ENCODE results near the gene ZNF549. TPM values are rescaled to one million over a fixed set of nuclear protein-coding genes. Genes with fewer than 3 reads are reported as not detected.

ZNF549 gene
- total RNA-seq, 1 experiment from 2014 or later, result 5.0 TPM

DNA sequence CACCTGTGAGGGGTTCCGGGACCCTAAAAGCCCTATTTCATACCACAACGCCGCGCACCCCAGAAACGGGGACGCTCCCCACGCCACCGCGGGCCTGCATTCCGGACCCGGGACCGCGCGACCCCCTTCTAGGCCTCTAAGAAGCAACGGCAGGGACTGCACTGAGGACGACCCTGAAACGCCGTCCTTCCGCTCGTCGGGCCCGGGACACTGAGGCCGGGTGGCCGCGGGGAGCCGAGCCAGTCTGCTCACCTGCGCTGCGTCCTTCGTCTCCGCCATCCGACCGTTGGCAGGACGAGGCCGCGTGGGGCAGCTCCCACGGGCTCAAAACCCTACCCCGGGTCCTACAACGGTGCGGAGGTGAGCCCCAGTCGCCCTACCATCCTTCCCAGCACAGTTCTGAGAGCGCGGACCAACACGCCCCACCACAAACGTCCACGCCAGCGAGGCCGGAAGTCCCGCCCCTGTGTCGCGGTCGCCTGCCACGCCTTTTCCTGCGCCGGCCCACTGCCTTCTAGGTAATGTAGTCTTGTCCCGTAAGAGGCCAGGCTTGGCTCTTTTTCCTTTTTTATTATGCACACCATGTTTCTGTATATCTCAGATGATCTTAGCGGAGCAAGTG, 32.4 kb downstream of the ZNF549 start, which contains the start of gene ZNF550:
ZNF550 (minus strand) TSS at position 460 of the 622 bp plus-strand sequence; CDS start at position 279, 181 bp downstream.
- H4K20me1 ChIP-seq (ENCODE audit: low read length), result no peaks in the 10 kb centered on the region
- ChIA-PET POLR2A (ENCODE audit: unreplicated experiment) (interaction anchor here (0.5 kb wide), 1 partner anchor 331 kb away, joined by 7 read pairs; no protein-coding TSS in a partner anchor), CTCF (no interaction called here)
- peak within 1 kb of the TSS; percentile 91 for H3K9ac ChIP-seq (ENCODE audit: low read length)
- peaks cover 9% of the 10 kb centered on the region; the same call in 1 of the 2 replicates for H3K4me1 ChIP-seq (ENCODE audit: insufficient read depth, low read length)
- H3K79me2 ChIP-seq (ENCODE audit: low read length), result peaks cover 21% of the 10 kb centered on the region
- H3K9me2 ChIP-seq (replicated peaks; ENCODE audit: low read length), result no peaks in the 10 kb centered on the region
- ATAC-seq (peak; percentile 99), DNase-seq (peak; percentile 88)
- intact Hi-C loops (cut with micrococcal nuclease), result loop anchor here (1.0 kb wide), 1 partner anchor 19 kb away; the partner anchor contains the start of gene ZNF416
- peak within 1 kb of the TSS; percentile 60 for H3K27ac ChIP-seq (ENCODE audit: low read length)
- peak within 1 kb of the TSS; percentile 93 for H2AFZ ChIP-seq (ENCODE audit: low read length)
- H3K4me2 ChIP-seq (ENCODE audit: low read length), result peak within 1 kb of the TSS; percentile 87
- BruUV-seq (replicated peaks), result TSS peak; percentile 69
- H3F3A ChIP-seq (ENCODE audit: low read length, unreplicated experiment), result no peaks in the 10 kb centered on the region
- peaks cover 26% of the 10 kb centered on the region for H3K36me3 ChIP-seq (ENCODE audit: low read depth, low read length)
- H3K4me3 ChIP-seq (ENCODE audit: low read length), result peak within 1 kb of the TSS; percentile 96
- H3K27me3 ChIP-seq (ENCODE audit: low read length), result no peaks in the 10 kb centered on the region
- peaks cover 46% of the 10 kb centered on the region for H3K9me3 ChIP-seq (ENCODE audit: low read length)
- TF ChIP-seq EZH2 (IDR thresholded peaks at IDR 0.05; ENCODE audit: low read length, unreplicated experiment), result no peak
- TF ChIP-seq EZH2phosphoT487 (IDR thresholded peaks at IDR 0.05; ENCODE audit: borderline replicate concordance, low read length), result no peak
- TF ChIP-seq, protein P1, sequence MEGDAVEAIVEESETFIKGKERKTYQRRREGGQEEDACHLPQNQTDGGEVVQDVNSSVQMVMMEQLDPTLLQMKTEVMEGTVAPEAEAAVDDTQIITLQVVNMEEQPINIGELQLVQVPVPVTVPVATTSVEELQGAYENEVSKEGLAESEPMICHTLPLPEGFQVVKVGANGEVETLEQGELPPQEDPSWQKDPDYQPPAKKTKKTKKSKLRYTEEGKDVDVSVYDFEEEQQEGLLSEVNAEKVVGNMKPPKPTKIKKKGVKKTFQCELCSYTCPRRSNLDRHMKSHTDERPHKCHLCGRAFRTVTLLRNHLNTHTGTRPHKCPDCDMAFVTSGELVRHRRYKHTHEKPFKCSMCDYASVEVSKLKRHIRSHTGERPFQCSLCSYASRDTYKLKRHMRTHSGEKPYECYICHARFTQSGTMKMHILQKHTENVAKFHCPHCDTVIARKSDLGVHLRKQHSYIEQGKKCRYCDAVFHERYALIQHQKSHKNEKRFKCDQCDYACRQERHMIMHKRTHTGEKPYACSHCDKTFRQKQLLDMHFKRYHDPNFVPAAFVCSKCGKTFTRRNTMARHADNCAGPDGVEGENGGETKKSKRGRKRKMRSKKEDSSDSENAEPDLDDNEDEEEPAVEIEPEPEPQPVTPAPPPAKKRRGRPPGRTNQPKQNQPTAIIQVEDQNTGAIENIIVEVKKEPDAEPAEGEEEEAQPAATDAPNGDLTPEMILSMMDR (conservative IDR thresholded peaks at IDR 0.05; ENCODE audit: low read depth, low read length), result no peak

DNA sequence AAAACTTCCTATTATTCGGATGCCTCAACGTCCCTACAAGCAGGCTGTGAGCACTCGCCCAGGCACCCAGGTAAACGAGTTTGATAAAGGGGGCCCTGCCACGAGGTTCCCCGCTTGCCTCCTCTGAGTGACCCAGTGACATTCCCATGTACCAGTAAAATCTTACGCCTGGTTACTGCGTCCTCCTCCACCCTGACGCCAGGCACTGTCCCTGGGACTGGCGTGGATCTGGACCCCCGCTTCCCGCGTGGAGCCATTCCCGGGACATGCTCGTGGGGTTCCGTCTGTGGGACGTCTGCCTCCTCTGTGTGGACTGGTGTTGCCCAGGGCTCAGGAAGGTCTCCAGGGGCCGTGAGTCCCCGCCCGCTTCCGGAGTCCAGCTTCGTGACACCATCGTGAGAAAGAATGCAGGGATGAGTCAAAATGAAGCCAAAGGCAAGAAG, 32.9 kb downstream of the ZNF549 start:
- peaks cover 21% of the 10 kb centered on the region for H3K36me3 ChIP-seq (ENCODE audit: low read depth, low read length)
- H3K27me3 ChIP-seq (ENCODE audit: low read length), result no peaks in the 10 kb centered on the region
- H3K27ac ChIP-seq (ENCODE audit: low read length), result peak overlapping the region; percentile 60
- no TSS peak for BruUV-seq (replicated peaks)
- H3K9ac ChIP-seq (ENCODE audit: low read length), result peak overlapping the region; percentile 91; the same call in 1 of the 2 replicates
- H3K4me3 ChIP-seq (ENCODE audit: low read length), result peak overlapping the region; percentile 96
- no peaks in the 10 kb centered on the region for H3K9me2 ChIP-seq (replicated peaks; ENCODE audit: low read length)
- peaks cover 21% of the 10 kb centered on the region for H3K79me2 ChIP-seq (ENCODE audit: low read length)
- TF ChIP-seq EZH2phosphoT487 (IDR thresholded peaks at IDR 0.05; ENCODE audit: borderline replicate concordance, low read length) (no peak), EZH2 (IDR thresholded peaks at IDR 0.05; ENCODE audit: low read length, unreplicated experiment) (no peak)
- TF ChIP-seq, protein P1 (conservative IDR thresholded peaks at IDR 0.05; ENCODE audit: low read depth, low read length), result no peak
- H3K4me1 ChIP-seq (ENCODE audit: insufficient read depth, low read length), result peaks cover 9% of the 10 kb centered on the region; the same call in 1 of the 2 replicates
- ChIA-PET CTCF (no interaction called here), POLR2A (ENCODE audit: unreplicated experiment) (no interaction called here)
- peak overlapping the region; percentile 87 for H3K4me2 ChIP-seq (ENCODE audit: low read length)
- DNase-seq (peak; percentile 55), ATAC-seq (no peak)
- intact Hi-C loops (cut with micrococcal nuclease), result no loop called here
- H2AFZ ChIP-seq (ENCODE audit: low read length), result peak overlapping the region; percentile 93
- no peaks in the 10 kb centered on the region for H3F3A ChIP-seq (ENCODE audit: low read length, unreplicated experiment)
- H3K9me3 ChIP-seq (ENCODE audit: low read length), result peaks cover 51% of the 10 kb centered on the region
- no peaks in the 10 kb centered on the region for H4K20me1 ChIP-seq (ENCODE audit: low read length)

DNA sequence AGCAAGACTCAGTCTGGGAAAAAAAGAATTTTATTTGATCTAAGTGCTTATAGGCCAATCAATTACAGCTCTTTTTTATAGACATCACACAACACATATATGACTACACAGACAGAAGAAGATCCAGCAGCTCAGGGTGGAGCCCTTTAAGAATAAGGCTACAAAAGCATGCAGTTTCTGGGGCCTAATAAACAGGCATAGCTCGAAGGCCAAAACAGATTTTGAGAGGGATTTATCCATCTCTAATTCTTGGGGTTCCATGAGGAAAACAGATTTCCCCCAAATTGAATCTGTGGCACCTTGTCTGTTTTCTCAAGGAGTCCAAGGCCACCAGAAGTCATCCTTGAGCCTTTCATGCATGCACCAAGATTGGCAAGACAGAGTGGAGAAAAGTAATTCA, 36.4 kb downstream of the ZNF549 start:
- no peak overlapping the region for H3K4me2 ChIP-seq (ENCODE audit: low read length)
- TF ChIP-seq EZH2 (IDR thresholded peaks at IDR 0.05; ENCODE audit: low read length, unreplicated experiment) (no peak), EZH2phosphoT487 (IDR thresholded peaks at IDR 0.05; ENCODE audit: borderline replicate concordance, low read length) (no peak)
- TF ChIP-seq, protein P1 (conservative IDR thresholded peaks at IDR 0.05; ENCODE audit: low read depth, low read length), result no peak
- H3K36me3 ChIP-seq (ENCODE audit: low read depth, low read length), result peaks cover 3% of the 10 kb centered on the region; the same call in 1 of the 2 replicates
- H3K79me2 ChIP-seq (ENCODE audit: low read length), result peaks cover 9% of the 10 kb centered on the region
- CTCF ChIA-PET, result no interaction called here
- no peak for DNase-seq
- no TSS peak for BruUV-seq (replicated peaks)
- H3K9me3 ChIP-seq (ENCODE audit: low read length), result peaks cover 78% of the 10 kb centered on the region
- H3K4me3 ChIP-seq (ENCODE audit: low read length), result no peak overlapping the region
- H4K20me1 ChIP-seq (ENCODE audit: low read length), result no peaks in the 10 kb centered on the region
- ATAC-seq, result no peak
- H3K9ac ChIP-seq (ENCODE audit: low read length), result no peak overlapping the region
- no peak overlapping the region for H2AFZ ChIP-seq (ENCODE audit: low read length)
- no peaks in the 10 kb centered on the region for H3K27me3 ChIP-seq (ENCODE audit: low read length)
- POLR2A ChIA-PET (ENCODE audit: unreplicated experiment), result no interaction called here
- H3K4me1 ChIP-seq (ENCODE audit: insufficient read depth, low read length), result peaks cover 9% of the 10 kb centered on the region; the same call in 1 of the 2 replicates
- H3K27ac ChIP-seq (ENCODE audit: low read length), result no peak overlapping the region
- H3F3A ChIP-seq (ENCODE audit: low read length, unreplicated experiment), result no peaks in the 10 kb centered on the region
- intact Hi-C loops (cut with micrococcal nuclease), result no loop called here
- H3K9me2 ChIP-seq (replicated peaks; ENCODE audit: low read length), result no peaks in the 10 kb centered on the region
